ENCODE measurements around the gene HNRNPC. TPM values are rescaled to one million over a fixed set of nuclear protein-coding genes. Genes with fewer than 3 reads are reported as not detected.

HNRNPC gene
- total RNA-seq (2021; ENCODE audit: unreplicated experiment) (843 TPM), Bru-seq, nascent RNA (percentile 99 among the genes with signal in this experiment), BruChase-seq, experiment 1, labeled RNA remaining after a 6-hour chase (percentile 99 among the genes with signal in this experiment), BruChase-seq, experiment 2, labeled RNA remaining after a 2-hour chase (percentile 99 among the genes with signal in this experiment)
- polyA plus RNA-seq (2012), result 620 and 840 TPM in 2 replicates
- long read RNA-seq, transcript HNRNPC-205 (9 exons, 1,375 nt), result major isoform, 311 of 1,054 reads
- long read RNA-seq, transcript HNRNPC-211 (9 exons, 1,784 nt), result minor isoform, 132 of 1,054 reads
- long read RNA-seq, transcript HNRNPC-230 (8 exons, 1,371 nt), result minor isoform, 149 of 1,054 reads
- long read RNA-seq, transcript HNRNPC-222 (9 exons, 1,658 nt), result minor isoform, 10 of 1,054 reads
- long read RNA-seq, partial matches to known transcripts, result 48 of 1,054 reads
- long read RNA-seq, other reads (novel, unspliced or antisense), result 395 of 1,054 reads

GRCh38 chr14:21269252-21270046 is at the start of gene HNRNPC:
HNRNPC (minus strand) TSS chr14:21269442; CDS start chr14:21234193, 35,249 bp downstream.
- H3K79me2 ChIP-seq (ENCODE audit: insufficient read depth, low read length), result peaks cover 49% of the 10 kb centered on the region
- H3K27me3 ChIP-seq (ENCODE audit: insufficient read depth, low read length), result no peaks in the 10 kb centered on the region
- H3K27ac ChIP-seq (ENCODE audit: low read depth, low read length), result peak within 1 kb of the TSS; percentile 65
- ChIA-PET CTCF (no interaction called here), RAD21 (ENCODE audit: low non-redundant PET in 1 of 2, low total read pairs in 2 of 2, uncharacterized antibody in 2 of 2, unreplicated experiment in 2 of 2) (interaction anchor here in 1 of 2 experiments (0.7 kb wide), 1 partner anchor 26 kb away, joined by 3 read pairs; no protein-coding TSS in a partner anchor), POLR2A (interaction anchor here (0.7 kb wide), 1 partner anchor 89 kb away, joined by 7 read pairs; no protein-coding TSS in a partner anchor)
- H3K9me3 ChIP-seq (ENCODE audit: control insufficient read depth in 1 of 2, insufficient read depth in 1 of 2, low read depth in 1 of 2, low read length in 2 of 2), result no peaks in the 10 kb centered on the region
- peak within 1 kb of the TSS; percentile 29 for H2AFZ ChIP-seq (ENCODE audit: low read depth, low read length, poor library complexity, severe bottlenecking)
- peak within 1 kb of the TSS; percentile 91 to 98 for H3K4me3 ChIP-seq (replicated peaks in 1 of 2; ENCODE audit: low read depth in 1 of 2, low read length in 2 of 2)
- no peaks in the 10 kb centered on the region for H3K9me2 ChIP-seq (ENCODE audit: insufficient read depth)
- peaks cover 37% of the 10 kb centered on the region for H4K20me1 ChIP-seq (ENCODE audit: insufficient read depth)
- peak within 1 kb of the TSS; percentile 100 for H3K9ac ChIP-seq (ENCODE audit: low read length)
- no TSS peak for BruUV-seq (replicated peaks)
- peak within 1 kb of the TSS; percentile 95 for H3K4me2 ChIP-seq (ENCODE audit: low read length)
- peaks cover 28 to 35% of the 10 kb centered on the region in 2 experiments for H3K36me3 ChIP-seq (ENCODE audit: control insufficient read depth in 1 of 2, insufficient read depth in 2 of 2, low read length in 2 of 2)
- intact Hi-C loops (cut with micrococcal nuclease), result no loop called here
- peak; percentile 100 for DNase-seq (ENCODE audit: low read depth, low spot score)
- ATAC-seq, result peak; percentile 93
- H3K4me1 ChIP-seq (ENCODE audit: control insufficient read depth in 1 of 2, insufficient read depth in 2 of 2, low read length in 2 of 2), result peaks cover 14 to 44% of the 10 kb centered on the region in 2 experiments
- TF ChIP-seq CEBPB (IDR thresholded peaks at IDR 0.05; ENCODE audit: low read depth) (no peak), YY1 (IDR thresholded peaks at IDR 0.05; ENCODE audit: extremely low read depth, insufficient replicate concordance, low read depth, low read length) (peak; percentile 92), ATF3 (IDR thresholded peaks at IDR 0.05) (no peak), ZBTB33 (IDR thresholded peaks at IDR 0.05; ENCODE audit: extremely low read depth, insufficient replicate concordance, low read length) (no peak), RAD21 (IDR thresholded peaks at IDR 0.05; ENCODE audit: low read depth) (no peak), SP1 (IDR thresholded peaks at IDR 0.05; ENCODE audit: low read depth) (peak; percentile 100), EZH2phosphoT487 (IDR thresholded peaks at IDR 0.05; ENCODE audit: borderline replicate concordance) (no peak), REST (IDR thresholded peaks at IDR 0.05; ENCODE audit: low read depth) (no peak), JUND (IDR thresholded peaks at IDR 0.05) (no peak), ZFX (IDR thresholded peaks at IDR 0.05) (peak; percentile 71), ELF1 (IDR thresholded peaks at IDR 0.05; ENCODE audit: borderline replicate concordance, low read depth) (peak; percentile 36; the same call in 1 of the 2 replicates), FOSL1 (IDR thresholded peaks at IDR 0.05; ENCODE audit: low read depth) (no peak), EGR1 (IDR thresholded peaks at IDR 0.05; ENCODE audit: low read depth) (peak; percentile 89), POLR2A (IDR thresholded peaks at IDR 0.05; ENCODE audit: borderline replicate concordance, extremely low read depth, insufficient read depth, insufficient read length) (peak; percentile 88), SRF (IDR thresholded peaks at IDR 0.05; ENCODE audit: low read depth) (no peak)
- TF ChIP-seq, protein P1, sequence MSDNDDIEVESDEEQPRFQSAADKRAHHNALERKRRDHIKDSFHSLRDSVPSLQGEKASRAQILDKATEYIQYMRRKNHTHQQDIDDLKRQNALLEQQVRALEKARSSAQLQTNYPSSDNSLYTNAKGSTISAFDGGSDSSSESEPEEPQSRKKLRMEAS (IDR thresholded peaks at IDR 0.05), result peak; percentile 65

Measured in HCT116 (cell line).